Naive B cell (primary cell): ENCODE data around the gene B3GNT3. TPM values are rescaled to one million over a fixed set of nuclear protein-coding genes. Genes with fewer than 3 reads are reported as not detected.

Experiments used
- ATAC-seq, 2 donors: fragments of 150-1000 bp; cut with Tn5 transposase; 2 replicates each; pipeline ENCODE4 v1.10.0; 2021; ENCODE audit warnings: low read depth in 2 of 2, mild to moderate bottlenecking in 2 of 2, moderate library complexity in 2 of 2
- DNase-seq: peaks from one replicate; pipeline ENCODE4 v3.0.0; 2022
- H3K27ac Mint-ChIP-seq, 6 donors: one replicate each; pipeline ENCODE4 v1.8.0; 2020 to 2022; ENCODE audit warnings: mild to moderate bottlenecking in 6 of 6, mixed read lengths in 6 of 6, moderate library complexity in 5 of 6, inconsistent platforms in 2 of 6
- H3K27me3 Mint-ChIP-seq, 3 donors: one replicate each; pipeline ENCODE4 v1.8.0; 2021 to 2022; ENCODE audit warnings: mixed read lengths in 3 of 3, mild to moderate bottlenecking in 1 of 3
- H3K36me3 Mint-ChIP-seq, 2 donors: one replicate each; pipeline ENCODE4 v1.8.0; 2020 to 2022; ENCODE audit warnings: mixed read lengths in 2 of 2, inconsistent platforms in 1 of 2, mild to moderate bottlenecking in 1 of 2
- H3K4me1 Mint-ChIP-seq, 3 donors: one replicate each; pipeline ENCODE4 v1.8.0; 2020 to 2022; ENCODE audit warnings: mixed read lengths in 3 of 3, inconsistent platforms in 1 of 3, mild to moderate bottlenecking in 1 of 3, moderate library complexity in 1 of 3
- H3K4me3 Mint-ChIP-seq, 8 donors: one replicate each; pipeline ENCODE4 v1.8.0; 2020 to 2022; ENCODE audit warnings: mild to moderate bottlenecking in 8 of 8, mixed read lengths in 8 of 8, moderate library complexity in 8 of 8, inconsistent platforms in 2 of 8
- H3K9me3 Mint-ChIP-seq, 7 donors: one replicate each; pipeline ENCODE4 v1.8.0; 2020 to 2022; ENCODE audit warnings: mixed read lengths in 7 of 7, mild to moderate bottlenecking in 5 of 7, inconsistent platforms in 2 of 7, moderate library complexity in 1 of 7
- polyA plus RNA-seq, 6 donors: library from polyadenylated mRNA; unstranded; fragments of 300-500 nt; fragmentation: Illumina TruSeq; gene quantifications; one replicate each; pipeline ENCODE4 v1.2.3, GENCODE V29; 2021; ENCODE audit warnings: low read depth in 6 of 6

Gene B3GNT3, protein sequence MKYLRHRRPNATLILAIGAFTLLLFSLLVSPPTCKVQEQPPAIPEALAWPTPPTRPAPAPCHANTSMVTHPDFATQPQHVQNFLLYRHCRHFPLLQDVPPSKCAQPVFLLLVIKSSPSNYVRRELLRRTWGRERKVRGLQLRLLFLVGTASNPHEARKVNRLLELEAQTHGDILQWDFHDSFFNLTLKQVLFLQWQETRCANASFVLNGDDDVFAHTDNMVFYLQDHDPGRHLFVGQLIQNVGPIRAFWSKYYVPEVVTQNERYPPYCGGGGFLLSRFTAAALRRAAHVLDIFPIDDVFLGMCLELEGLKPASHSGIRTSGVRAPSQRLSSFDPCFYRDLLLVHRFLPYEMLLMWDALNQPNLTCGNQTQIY
- polyA plus RNA-seq = not detected

DNA sequence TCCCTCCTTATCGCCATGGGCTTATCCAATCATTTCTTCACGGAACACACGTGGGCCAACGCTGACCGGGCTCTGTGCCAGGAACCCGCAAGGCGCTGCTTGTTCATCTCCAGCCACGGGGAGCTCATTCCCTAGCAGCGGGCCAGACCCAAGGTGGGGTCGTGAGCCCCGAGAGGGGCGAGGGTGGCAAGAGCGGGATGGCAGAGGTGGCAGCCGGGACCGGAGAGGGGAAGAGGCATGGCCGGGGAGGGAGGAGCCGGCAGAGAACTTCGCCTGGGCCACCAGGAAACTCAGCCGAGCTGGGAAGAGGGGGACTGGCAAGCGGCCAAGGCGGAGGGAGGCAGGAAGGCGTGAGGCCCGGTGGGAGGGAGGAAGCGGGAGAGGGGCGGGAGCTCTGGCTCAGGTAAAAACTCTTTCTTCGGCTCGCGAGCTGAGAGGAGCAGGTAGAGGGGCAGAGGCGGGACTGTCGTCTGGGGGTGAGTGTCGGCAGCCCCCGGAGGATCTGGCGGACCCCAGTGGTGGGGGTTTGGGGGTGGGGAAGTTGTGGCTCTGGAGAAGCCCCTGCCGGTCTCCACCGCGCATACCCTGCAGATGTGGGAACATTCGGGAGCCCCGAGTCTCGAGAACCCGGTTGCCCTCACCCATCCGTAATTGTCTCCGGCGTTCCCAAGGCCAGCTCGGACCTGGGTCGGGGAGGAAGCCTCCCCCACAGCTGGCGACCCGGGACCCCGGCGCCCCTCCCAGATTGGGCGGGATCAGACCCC, at the start of gene B3GNT3:
Gene B3GNT3 (plus strand): TSS at position 408 of the 764 bp plus-strand sequence. CDS start 12,670 bp downstream, outside the sequence.
- peaks cover 11 to 39% (median 17%) of the 10 kb centered on the region in 3 donors for H3K27me3 Mint-ChIP-seq

DNA sequence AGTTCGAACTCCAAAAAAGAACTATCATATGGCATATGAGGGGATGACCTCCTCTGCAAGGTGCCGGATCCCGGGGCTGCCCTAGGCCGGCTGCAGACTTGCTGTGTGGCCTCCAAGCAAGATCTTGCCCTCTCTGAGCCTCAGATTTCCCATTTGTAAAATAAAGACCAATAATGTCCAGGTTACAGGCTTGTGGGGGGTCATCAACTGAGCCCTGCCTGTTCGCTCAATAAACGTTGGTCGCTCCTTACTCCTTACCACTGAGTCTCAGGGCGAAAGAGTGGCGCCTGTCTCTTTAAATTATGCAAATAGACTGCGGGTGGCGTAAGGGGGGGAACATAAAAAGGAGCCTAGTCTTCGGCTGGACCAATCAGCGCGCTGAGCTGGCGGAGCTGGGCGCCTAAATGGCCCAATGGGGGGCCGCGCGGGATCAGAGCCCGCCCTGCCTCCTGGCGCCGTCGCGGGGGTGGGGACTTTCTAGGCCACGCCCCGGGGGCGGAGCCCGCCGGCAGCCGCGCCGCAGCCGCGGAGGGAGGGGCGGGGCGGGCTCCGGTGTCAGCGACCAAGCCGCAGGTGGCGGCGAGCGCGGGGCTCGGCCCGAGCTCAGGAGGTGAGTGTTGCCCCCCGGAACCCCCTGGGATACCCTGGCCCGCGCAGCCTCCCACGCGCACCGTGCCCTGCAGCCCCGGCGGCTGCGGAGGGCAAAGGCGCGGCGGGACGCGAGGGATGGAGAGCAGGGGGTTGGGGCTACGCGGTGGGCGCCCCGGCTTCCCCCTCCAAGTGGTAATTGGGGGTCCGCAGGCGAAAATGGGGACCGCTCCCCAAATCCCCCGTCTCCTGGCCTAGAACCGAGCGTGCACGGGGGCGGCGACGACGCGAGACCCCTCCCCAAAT, 47.5 kb upstream of the B3GNT3 start:
- H3K27me3 Mint-ChIP-seq = no peaks in the 10 kb centered on the region
- peak; percentile 93 for DNase-seq
- H3K4me3 Mint-ChIP-seq = peak overlapping the region; percentile 76 to 95 (median 92)
- peak overlapping the region; percentile 63 to 96 (median 81) for H3K27ac Mint-ChIP-seq
- H3K9me3 Mint-ChIP-seq = no peaks in the 10 kb centered on the region
- no peaks in the 10 kb centered on the region for H3K36me3 Mint-ChIP-seq
- ATAC-seq = peak; percentile 79 to 82
- H3K4me1 Mint-ChIP-seq = peaks cover 37 to 56% (median 55%) of the 10 kb centered on the region in 3 donors

More for the DNA sequence above, at the start of gene B3GNT3:
- Mint-ChIP-seq H3K27ac (peak within 1 kb of the TSS in 4 of 6 donors; percentile 4 to 88 (median 66)), H3K9me3 (no peaks in the 10 kb centered on the region), H3K4me1 (peaks cover 24 to 44% (median 35%) of the 10 kb centered on the region in 3 donors), H3K36me3 (no peaks in the 10 kb centered on the region), H3K4me3 (peak within 1 kb of the TSS in 7 of 8 donors; percentile 36 to 85 (median 52))
- DNase-seq (no peak), ATAC-seq (no peak)

DNA sequence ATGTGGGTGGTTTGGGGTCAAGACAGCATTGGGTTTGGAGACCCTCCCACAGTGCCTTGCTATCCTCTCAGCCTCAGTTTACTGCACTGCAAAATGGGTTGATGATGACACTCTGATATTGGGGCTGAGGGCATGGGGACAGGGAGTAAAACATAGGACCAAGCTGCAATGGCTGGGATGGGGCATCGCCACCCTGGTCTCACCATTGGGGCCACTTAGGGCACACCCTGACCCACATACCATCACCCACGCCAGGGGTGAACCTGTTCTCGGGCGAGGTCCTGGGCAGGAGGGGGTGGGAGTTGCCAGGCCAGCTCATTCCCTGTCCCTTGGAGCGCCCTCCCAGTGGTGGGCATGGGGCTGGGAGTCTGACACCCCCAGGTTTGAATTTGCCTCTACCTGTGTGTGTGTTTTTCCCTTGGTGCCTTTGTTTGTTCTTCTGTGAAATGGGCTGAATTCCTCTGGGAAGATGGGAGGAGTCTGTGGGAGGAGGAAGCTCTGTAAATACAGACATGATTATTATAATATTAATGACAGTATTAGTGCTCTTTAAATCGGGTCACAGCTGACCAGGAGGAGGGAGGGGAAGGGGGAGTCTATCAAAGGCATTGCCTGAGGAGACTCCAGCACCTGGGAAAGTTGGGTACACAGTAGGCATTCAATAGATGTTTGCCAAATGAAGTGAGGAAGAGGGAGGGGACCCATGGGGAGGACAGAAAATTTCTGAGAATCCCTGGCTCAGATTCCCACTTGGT, 45.9 kb upstream of the B3GNT3 start:
- H3K4me3 Mint-ChIP-seq = peak overlapping the region; percentile 76 to 95 (median 92)
- H3K27ac Mint-ChIP-seq = peak overlapping the region; percentile 57 to 100 (median 96)
- no peak for ATAC-seq
- H3K36me3 Mint-ChIP-seq = no peaks in the 10 kb centered on the region
- DNase-seq = no peak
- H3K27me3 Mint-ChIP-seq = no peaks in the 10 kb centered on the region
- H3K9me3 Mint-ChIP-seq = no peaks in the 10 kb centered on the region
- peaks cover 41 to 70% (median 65%) of the 10 kb centered on the region in 3 donors for H3K4me1 Mint-ChIP-seq

DNA sequence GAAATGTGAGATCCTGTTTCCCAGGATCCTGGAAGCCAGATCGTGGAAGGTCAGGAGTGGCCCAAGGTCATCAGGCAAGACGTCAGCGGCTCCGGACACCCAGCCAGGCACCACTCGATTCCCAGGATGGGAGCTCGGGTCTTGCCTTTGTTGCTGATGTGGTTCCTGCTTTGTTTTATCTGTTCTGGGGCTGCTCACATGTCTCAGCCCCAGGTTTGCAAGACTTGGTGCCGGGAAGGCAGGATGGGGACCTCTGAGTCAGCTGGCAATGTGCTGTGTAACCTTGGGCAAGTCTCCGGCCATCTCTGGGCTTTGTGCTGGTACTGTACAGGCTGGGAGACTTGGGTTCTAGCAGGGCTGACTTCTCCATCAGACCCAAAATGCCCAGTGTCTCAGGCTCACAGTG, 45.0 kb upstream of the B3GNT3 start:
- no peak for DNase-seq
- no peak for ATAC-seq
- Mint-ChIP-seq H3K4me1 (peaks cover 46 to 78% (median 69%) of the 10 kb centered on the region in 3 donors), H3K4me3 (peak overlapping the region; percentile 63 to 98 (median 93)), H3K27me3 (no peaks in the 10 kb centered on the region), H3K27ac (peak overlapping the region in 5 of 6 donors; percentile 95 to 100 (median 98)), H3K9me3 (no peaks in the 10 kb centered on the region), H3K36me3 (peaks cover 4 to 6% of the 10 kb centered on the region in 2 donors)

DNA sequence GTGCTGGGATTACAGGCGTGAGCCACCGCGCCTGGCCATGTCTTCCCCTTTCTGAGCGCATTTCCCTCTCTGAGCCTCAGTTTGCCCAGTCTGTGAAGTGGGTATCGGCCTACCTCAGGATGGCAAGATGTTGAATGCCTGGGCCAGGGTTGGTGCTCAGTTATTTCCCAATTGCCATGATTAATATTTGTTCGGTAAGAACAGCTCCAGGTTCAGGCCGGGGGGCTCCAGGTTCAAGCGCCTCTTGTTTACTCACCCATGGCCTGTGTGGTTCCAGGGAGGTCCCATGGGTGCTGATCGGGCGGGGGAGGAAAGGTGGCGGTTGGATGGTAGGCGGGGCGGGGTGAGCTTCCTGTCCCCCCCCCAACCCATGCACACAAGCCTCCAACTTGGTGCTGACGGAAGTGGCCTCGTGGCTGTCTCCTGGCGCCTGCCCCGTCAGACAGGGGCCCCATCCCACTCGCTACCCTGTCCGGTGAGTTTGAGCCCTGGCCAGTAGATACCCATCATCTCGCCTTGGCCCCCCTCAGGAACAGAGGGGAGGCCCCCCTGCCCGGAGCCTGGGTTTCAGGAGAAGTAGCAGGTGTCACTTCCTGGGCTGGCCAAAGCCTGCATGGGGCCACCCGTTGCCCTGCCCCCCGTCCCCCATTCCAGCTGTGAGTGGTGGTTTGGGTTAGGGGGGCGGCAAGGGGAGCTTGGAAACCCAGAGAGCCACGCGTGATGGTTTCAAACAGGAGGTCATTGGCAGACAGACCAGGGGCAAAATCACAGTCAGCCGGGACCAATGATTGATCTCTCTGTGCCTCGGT, 43.6 kb upstream of the B3GNT3 start, which contains the start of gene FCHO1:
Gene FCHO1 (plus strand): TSS at position 375 of the 809 bp plus-strand sequence. CDS start 3,688 bp downstream, outside the sequence.
- no peaks in the 10 kb centered on the region for H3K9me3 Mint-ChIP-seq
- H3K4me3 Mint-ChIP-seq = peak within 1 kb of the TSS; percentile 84 to 98 (median 94)
- H3K4me1 Mint-ChIP-seq = peaks cover 55 to 88% (median 77%) of the 10 kb centered on the region in 3 donors
- ATAC-seq (peak; percentile 65), DNase-seq (peak; percentile 93)
- peaks cover 6 to 11% of the 10 kb centered on the region in 2 donors for H3K36me3 Mint-ChIP-seq
- no peaks in the 10 kb centered on the region for H3K27me3 Mint-ChIP-seq
- peak within 1 kb of the TSS; percentile 96 to 100 (median 98) for H3K27ac Mint-ChIP-seq

DNA sequence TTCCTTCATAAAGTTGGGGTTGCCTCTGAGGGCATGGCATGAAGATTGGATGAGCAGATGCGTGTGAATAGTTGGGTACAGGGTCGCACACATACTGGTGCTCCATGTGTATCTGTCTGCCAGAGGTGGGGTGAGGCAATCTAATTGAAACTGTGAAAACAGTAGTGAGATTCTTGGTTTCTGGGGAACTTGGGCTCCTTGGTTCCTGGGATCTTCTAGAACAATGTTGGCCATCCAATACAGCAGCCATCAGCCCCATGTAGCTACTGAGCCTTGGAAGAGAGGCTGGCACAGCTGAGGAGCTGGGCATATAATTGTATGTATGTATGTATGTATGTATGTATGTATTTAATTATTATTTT, 43.0 kb upstream of the B3GNT3 start:
- no peak for DNase-seq
- Mint-ChIP-seq H3K4me3 (peak overlapping the region; percentile 84 to 98 (median 94)), H3K4me1 (peaks cover 51 to 88% (median 78%) of the 10 kb centered on the region in 3 donors)

DNA sequence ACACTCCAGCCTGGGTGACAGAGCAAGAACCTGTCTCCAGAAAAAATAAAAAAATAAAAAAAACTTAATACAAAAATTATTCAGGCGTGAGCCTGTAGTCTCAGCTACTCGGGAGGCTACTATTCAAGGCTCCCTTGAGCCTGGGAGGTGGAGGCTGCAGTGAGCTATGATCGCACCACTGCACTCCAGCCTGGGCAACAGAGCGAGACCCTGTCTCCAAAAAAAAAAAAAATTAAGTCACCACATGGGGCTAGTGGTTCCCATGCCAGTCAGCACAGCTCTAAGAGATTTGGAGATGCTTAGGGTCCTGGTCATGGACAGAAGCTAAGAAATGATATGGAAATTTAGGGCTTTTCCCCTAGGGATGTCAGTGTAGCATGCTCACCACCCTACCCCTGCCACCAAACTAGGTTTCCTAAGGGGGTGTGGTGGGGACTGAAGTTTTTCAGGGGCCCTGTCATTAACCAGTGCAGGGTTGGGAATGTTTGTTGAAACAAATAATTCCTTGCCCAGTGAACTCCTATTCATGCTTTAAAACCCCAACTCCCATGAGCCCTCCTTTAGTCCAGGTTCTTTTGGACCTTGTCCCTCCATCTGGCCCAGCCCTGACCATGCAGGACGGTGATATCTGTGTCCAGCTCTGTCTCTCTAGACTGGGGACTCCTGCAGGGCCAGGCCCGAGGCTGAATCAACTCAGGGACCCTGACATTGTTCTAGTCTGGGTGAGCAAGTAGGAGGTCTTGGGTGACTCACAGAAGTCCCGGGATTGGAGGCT, 41.9 kb upstream of the B3GNT3 start:
- peaks cover 6 to 11% of the 10 kb centered on the region in 2 donors for H3K36me3 Mint-ChIP-seq
- DNase-seq = no peak
- H3K27ac Mint-ChIP-seq = peak overlapping the region in 4 of 6 donors; percentile 82 to 98 (median 92)
- H3K4me3 Mint-ChIP-seq = peak overlapping the region in 7 of 8 donors; percentile 36 to 81 (median 58)
- no peaks in the 10 kb centered on the region for H3K9me3 Mint-ChIP-seq
- ATAC-seq = no peak
- no peaks in the 10 kb centered on the region for H3K27me3 Mint-ChIP-seq
- H3K4me1 Mint-ChIP-seq = peaks cover 51 to 88% (median 79%) of the 10 kb centered on the region in 3 donors

More for the DNA sequence above, 43.0 kb upstream of the B3GNT3 start:
- peak overlapping the region; percentile 96 to 100 (median 98) for H3K27ac Mint-ChIP-seq
- peaks cover 6 to 11% of the 10 kb centered on the region in 2 donors for H3K36me3 Mint-ChIP-seq
- no peak for ATAC-seq
- H3K9me3 Mint-ChIP-seq = no peaks in the 10 kb centered on the region
- H3K27me3 Mint-ChIP-seq = no peaks in the 10 kb centered on the region

DNA sequence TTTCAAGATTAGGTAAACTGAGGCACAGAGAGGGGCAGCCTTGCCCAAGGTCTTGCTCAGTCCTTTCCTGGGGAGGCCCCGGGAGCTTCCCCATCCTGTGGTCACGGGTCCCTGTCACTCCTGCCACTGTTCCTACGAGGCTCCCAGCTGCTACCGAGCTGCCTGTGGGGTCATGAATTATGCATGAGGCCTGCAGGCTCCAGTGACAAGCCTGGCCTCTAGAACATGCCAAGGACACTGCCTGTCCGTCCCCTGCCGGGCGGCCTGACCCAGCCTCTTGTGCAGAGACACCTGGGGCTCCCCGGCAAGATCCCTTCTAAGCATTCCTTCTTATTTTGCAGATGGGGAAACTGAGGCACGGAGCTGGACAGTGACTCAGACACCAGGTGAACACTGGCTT, 41.0 kb upstream of the B3GNT3 start:
- no peaks in the 10 kb centered on the region for H3K9me3 Mint-ChIP-seq
- peak overlapping the region in 5 of 6 donors; percentile 21 to 99 (median 96) for H3K27ac Mint-ChIP-seq
- no peaks in the 10 kb centered on the region for H3K27me3 Mint-ChIP-seq
- peaks cover 49 to 86% (median 74%) of the 10 kb centered on the region in 3 donors for H3K4me1 Mint-ChIP-seq
- ATAC-seq = no peak
- peak overlapping the region; percentile 12 to 89 (median 66) for H3K4me3 Mint-ChIP-seq
- no peak for DNase-seq
- peaks cover 11% of the 10 kb centered on the region in 2 donors for H3K36me3 Mint-ChIP-seq

DNA sequence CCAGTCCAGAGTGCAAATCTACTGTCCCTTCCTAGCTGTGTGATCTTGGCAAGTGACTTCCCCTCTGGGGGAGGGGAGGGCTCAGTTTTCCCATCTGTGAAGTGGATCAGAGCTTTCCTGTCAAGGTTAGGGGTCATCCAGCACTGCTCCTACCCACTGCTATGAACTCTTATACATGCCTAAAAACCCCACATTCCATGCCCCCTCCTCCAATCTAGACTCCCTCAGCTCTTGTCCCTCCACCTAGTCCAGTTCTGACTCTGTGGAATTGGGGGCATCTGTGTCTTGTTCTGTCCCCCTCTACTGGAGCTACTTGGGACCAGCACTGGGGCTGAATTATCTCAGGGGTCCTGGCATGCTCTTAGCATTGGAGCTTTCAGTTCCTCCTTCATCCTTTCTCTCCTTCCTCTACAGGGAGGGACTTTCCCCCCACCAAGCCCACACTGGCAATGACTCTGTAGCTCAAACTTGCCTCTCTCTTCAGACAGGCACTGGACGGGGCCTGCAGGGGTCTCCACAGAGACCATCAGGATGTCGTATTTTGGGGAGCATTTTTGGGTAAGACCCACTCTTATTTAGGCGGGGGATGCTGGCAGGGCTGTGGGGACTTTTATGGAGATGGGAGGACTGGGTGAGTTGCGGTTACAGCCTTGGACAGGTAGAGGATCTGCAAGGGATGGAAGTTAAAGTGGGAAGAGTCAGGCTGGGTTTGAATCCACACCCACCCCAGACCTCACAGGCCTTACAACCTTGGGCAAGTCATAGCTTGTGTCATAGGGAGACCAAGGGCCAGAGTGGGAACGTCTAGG, 40.1 kb upstream of the B3GNT3 start:
- Mint-ChIP-seq H3K36me3 (peaks cover 11% of the 10 kb centered on the region in 2 donors), H3K9me3 (no peaks in the 10 kb centered on the region), H3K4me1 (peaks cover 46 to 82% (median 73%) of the 10 kb centered on the region in 3 donors), H3K27me3 (no peaks in the 10 kb centered on the region), H3K27ac (peak overlapping the region; percentile 86 to 99 (median 97)), H3K4me3 (peak overlapping the region; percentile 68 to 93 (median 87))
- DNase-seq (peak; percentile 85), ATAC-seq (peak; percentile 77 to 78)

DNA sequence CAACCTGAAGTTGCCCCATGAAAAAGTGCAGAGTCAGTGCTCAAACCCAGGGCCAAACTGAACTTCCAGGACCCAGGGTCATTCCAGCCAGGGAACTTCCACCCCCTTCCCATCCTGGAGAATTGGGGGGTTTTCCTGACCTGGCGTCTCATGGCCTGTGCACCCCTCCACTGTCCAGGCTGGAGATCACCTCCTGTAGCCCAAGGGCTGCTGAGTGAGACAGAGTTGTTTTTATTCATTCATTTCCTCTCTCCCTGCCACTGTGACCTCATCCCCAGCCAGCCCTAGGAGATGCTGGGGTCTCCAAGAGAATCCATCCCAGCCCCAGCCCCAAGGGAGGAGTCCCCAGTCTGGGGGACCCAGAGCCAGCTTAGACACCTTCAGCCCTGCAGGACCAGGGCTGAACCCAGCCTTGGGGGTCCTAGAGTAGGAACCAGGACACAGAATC, 39.5 kb upstream of the B3GNT3 start:
- ATAC-seq (no peak), DNase-seq (no peak)
- H3K4me1 Mint-ChIP-seq = peaks cover 50 to 82% (median 73%) of the 10 kb centered on the region in 3 donors
- peak overlapping the region in 7 of 8 donors; percentile 72 to 93 (median 86) for H3K4me3 Mint-ChIP-seq
- peak overlapping the region; percentile 56 to 99 (median 97) for H3K27ac Mint-ChIP-seq
- no peaks in the 10 kb centered on the region for H3K27me3 Mint-ChIP-seq
- H3K9me3 Mint-ChIP-seq = no peaks in the 10 kb centered on the region
- peaks cover 11 to 14% of the 10 kb centered on the region in 2 donors for H3K36me3 Mint-ChIP-seq
